B cell (primary cell): ENCODE results near the gene FNDC5. TPM values are rescaled to one million over a fixed set of nuclear protein-coding genes. Genes with fewer than 3 reads are reported as not detected.

Experiments used
- ATAC-seq: fragments of 200-7000 bp; cut with Tn5 transposase; one replicate; pipeline ENCODE4 v1.10.0; 2021; ENCODE audit warnings: low read depth, mild to moderate bottlenecking, moderate number of reproducible peaks, moderate library complexity
- CTCF ChIA-PET: fragments of 350-600 bp; sonication (Branson Sonifier 250); formaldehyde crosslinking; loops from one replicate; lab custom pipeline; 2021; ENCODE audit warnings: antibody characterized with exemption, inconsistent platforms; lab: Charles Lee
- POLR2A ChIA-PET: fragments of 350-600 bp; sonication (Branson Sonifier 250); formaldehyde crosslinking; loops from one replicate; lab custom pipeline; 2021; ENCODE audit warnings: antibody characterized with exemption; lab: Charles Lee
- DNase-seq: peaks from one replicate; pipeline ENCODE4 v3.0.0; 2013
- H2AFZ ChIP-seq: 2 replicates; pipeline ENCODE4 v1.6.1; 2012; ENCODE audit warnings: mild to moderate bottlenecking, low read depth, low read length; ENCODE audit not compliant: insufficient read depth, poor library complexity, severe bottlenecking
- H3K27ac ChIP-seq, 2 donors: 1 replicate in 1 of 2; 2 replicates in 1 of 2; pipeline ENCODE4 v1.5.1; 2012 to 2013; ENCODE audit warnings: low read length in 2 of 2, mild to moderate bottlenecking in 2 of 2, moderate library complexity in 1 of 2
- H3K27me3 ChIP-seq, 4 experiments: fragments of 200-600 bp in 1 of 4; sonication (generic) in 1 of 4; replicated peaks in 1 of 4; 1 replicate in 2 of 4; 2 replicates in 2 of 4; pipeline versions ENCODE4 v1.6.1 to v1.7.0; 2013 to 2016; ENCODE audit warnings: low read length in 3 of 4, mild to moderate bottlenecking in 2 of 4, mixed read lengths in 1 of 4, moderate library complexity in 1 of 4; ENCODE audit not compliant: insufficient read depth in 4 of 4, control insufficient read depth in 3 of 4; ENCODE audit errors: control extremely low read depth in 1 of 4
- H3K36me3 ChIP-seq, 2 experiments: replicated peaks in 1 of 2; 1 replicate in 1 of 2; 2 replicates in 1 of 2; pipeline versions ENCODE4 v1.6.1 to v1.7.1; 2013; ENCODE audit warnings: low read length in 1 of 2; ENCODE audit not compliant: insufficient read depth in 2 of 2, control insufficient read depth in 1 of 2; ENCODE audit errors: control extremely low read depth in 1 of 2, extremely low read depth in 1 of 2
- H3K4me1 ChIP-seq, 2 donors: fragments of 200-600 bp in 1 of 2; sonication (generic) in 1 of 2; 1 replicate in 1 of 2; 2 replicates in 1 of 2; pipeline versions ENCODE4 v1.5.1 to v1.6.1; 2013 to 2017; ENCODE audit warnings: low read length in 2 of 2; ENCODE audit not compliant: control insufficient read depth in 2 of 2, insufficient read depth in 2 of 2
- H3K4me2 ChIP-seq: replicated peaks from 2 replicates; pipeline ENCODE3; 2012; ENCODE audit warnings: mild to moderate bottlenecking, low read depth, low read length; ENCODE audit not compliant: poor library complexity, severe bottlenecking
- H3K4me3 ChIP-seq, 5 experiments: fragments of 200-600 bp in 1 of 5; sonication (generic) in 1 of 5; 1 replicate in 3 of 5; 2 replicates in 2 of 5; pipeline versions ENCODE4 v1.5.1 to v1.7.0; 2011 to 2016; ENCODE audit warnings: low read length in 4 of 5, mild to moderate bottlenecking in 4 of 5, low read depth in 2 of 5, control low read depth in 1 of 5, moderate library complexity in 1 of 5; ENCODE audit not compliant: insufficient read depth in 1 of 5; ENCODE audit errors: control extremely low read depth in 1 of 5, extremely low read depth in 1 of 5
- H3K79me2 ChIP-seq: fragments of 200-600 bp; sonication (generic); one replicate; pipeline ENCODE4 v1.6.0; 2016; ENCODE audit warnings: low read length; ENCODE audit not compliant: control insufficient read depth, insufficient read depth
- H3K9ac ChIP-seq: fragments of 200-600 bp; sonication (generic); 2 replicates; pipeline ENCODE4 v1.6.1; 2017; ENCODE audit warnings: mild to moderate bottlenecking, low read length, moderate library complexity
- H3K9me3 ChIP-seq, 3 donors: one replicate each; pipeline versions ENCODE4 v1.6.1 to v1.7.1; 2013; ENCODE audit warnings: low read length in 2 of 3; ENCODE audit not compliant: control insufficient read depth in 2 of 3, insufficient read depth in 1 of 3; ENCODE audit errors: control extremely low read depth in 1 of 3
- H4K20me1 ChIP-seq: 2 replicates; pipeline ENCODE4 v1.6.0; 2012; ENCODE audit warnings: mild to moderate bottlenecking, low read length; ENCODE audit not compliant: insufficient read depth, control insufficient read depth, poor library complexity, severe bottlenecking
- H3K27ac Mint-ChIP-seq: one replicate; pipeline ENCODE4 v1.8.0; 2021; ENCODE audit warnings: mixed read lengths
- H3K27me3 Mint-ChIP-seq: one replicate; pipeline ENCODE4 v1.8.0; 2021; ENCODE audit warnings: mixed read lengths
- H3K4me1 Mint-ChIP-seq: one replicate; pipeline ENCODE4 v1.8.0; 2021; ENCODE audit warnings: mixed read lengths
- H3K4me3 Mint-ChIP-seq: one replicate; pipeline ENCODE4 v1.8.0; 2021; ENCODE audit warnings: mixed read lengths
- H3K9me3 Mint-ChIP-seq: one replicate; pipeline ENCODE4 v1.8.0; 2022; ENCODE audit warnings: mixed read lengths; ENCODE audit not compliant: insufficient read depth
- CTCF ChIP-seq: fragments of 200-600 bp; IDR thresholded peaks from one replicate; pipeline ENCODE4 v1.8.0; 2022; ENCODE audit warnings: antibody characterized with exemption, mild to moderate bottlenecking
- EZH2 ChIP-seq: IDR thresholded peaks from 2 replicates; pipeline ENCODE4 v1.6.1; 2012; ENCODE audit warnings: borderline replicate concordance, low read depth, mild to moderate bottlenecking, moderate library complexity, low read length; ENCODE audit not compliant: insufficient read depth, poor library complexity, severe bottlenecking
- WGBS: methylation state at CpG from one replicate; pipeline ENCODE4 v1.1.5; 2013; ENCODE audit warnings: missing lambda C conversion rate; ENCODE audit not compliant: insufficient coverage; 5-methylcytosine and 5-hydroxymethylcytosine counted together
- intact Hi-C: fragments of 100-400 bp; cut with micrococcal nuclease; formaldehyde crosslinking; loops from one replicate; pipeline ENCODE4 v1.10.0; 2022
- polyA plus RNA-seq: library from polyadenylated mRNA; depleted of rRNA; stranded (reverse); fragments of >200 nt; gene quantifications from 2 replicates; pipeline ENCODE4 v1.2.3, GENCODE V29; 2012
- total RNA-seq, 2 donors: library from RNA; stranded (reverse); fragments of 120-200 nt in 1 of 2; gene quantifications; 1 replicate in 1 of 2; 2 replicates in 1 of 2; pipeline versions ENCODE4 v1.2.3 to v1.2.4, GENCODE V29; 2013 to 2022

FNDC5 gene
- total and polyA plus RNA-seq, 2 donors (not counting 1 experiment from before 2014, with no cell fraction given): 0.76 to 2.1 TPM

GRCh38 chr1:32863218-32863880, 7.4 kb downstream of the FNDC5 start:
- H3K4me3 Mint-ChIP-seq: no peak overlapping the region
- Histone ChIP-seq H3K79me2 (no peaks in the 10 kb centered on the region), H2AFZ (no peak overlapping the region), H3K4me2 (no peak overlapping the region), H3K27ac (no peak overlapping the region), H3K4me1 (no peaks in the 10 kb centered on the region), H3K27me3 (no peaks in the 10 kb centered on the region), H3K9me3 (no peaks in the 10 kb centered on the region), H3K36me3 (peaks cover 6 to 26% of the 10 kb centered on the region in 2 experiments), H3K9ac (no peak overlapping the region), H4K20me1 (no peaks in the 10 kb centered on the region), H3K4me3 (no peak overlapping the region)
- H3K4me1 Mint-ChIP-seq: no peaks in the 10 kb centered on the region
- ChIA-PET POLR2A (no interaction called here), CTCF (interaction anchor here (0.8 to 1.3 kb wide), 3 partner anchors 9 to 231 kb away, joined by 3 to 5 read pairs (median 4); no protein-coding TSS in a partner anchor)
- TF ChIP-seq EZH2 (no peak), CTCF (no peak)
- DNase-seq (no peak), ATAC-seq (no peak)
- intact Hi-C loops: no loop called here
- 100% methylated on average over 3 of the region's 4 CpGs for WGBS
- no peaks in the 10 kb centered on the region for H3K9me3 Mint-ChIP-seq
- no peaks in the 10 kb centered on the region for H3K27me3 Mint-ChIP-seq
- H3K27ac Mint-ChIP-seq: no peak overlapping the region

GRCh38 chr1:32861904-32862695, 8.6 kb downstream of the FNDC5 start:
- Histone ChIP-seq H3K9ac (no peak overlapping the region), H3K27ac (no peak overlapping the region), H3K36me3 (peaks cover 7 to 38% of the 10 kb centered on the region in 2 experiments), H3K9me3 (no peaks in the 10 kb centered on the region), H2AFZ (no peak overlapping the region), H3K4me1 (no peaks in the 10 kb centered on the region), H4K20me1 (no peaks in the 10 kb centered on the region), H3K79me2 (no peaks in the 10 kb centered on the region), H3K27me3 (no peaks in the 10 kb centered on the region), H3K4me2 (no peak overlapping the region), H3K4me3 (no peak overlapping the region)
- H3K4me3 Mint-ChIP-seq: no peak overlapping the region
- ATAC-seq: no peak
- no peaks in the 10 kb centered on the region for H3K9me3 Mint-ChIP-seq
- no peaks in the 10 kb centered on the region for H3K4me1 Mint-ChIP-seq
- intact Hi-C loops: no loop called here
- ChIA-PET CTCF (interaction anchor here (1.2 to 1.3 kb wide), 2 partner anchors 10 to 12 kb away, joined by 3 to 5 read pairs; no protein-coding TSS in a partner anchor), POLR2A (no interaction called here)
- no peak overlapping the region for H3K27ac Mint-ChIP-seq
- 90% methylated on average over 3 of the region's 3 CpGs for WGBS
- no peak for DNase-seq
- TF ChIP-seq CTCF: no peak
- TF ChIP-seq EZH2: no peak
- H3K27me3 Mint-ChIP-seq: no peaks in the 10 kb centered on the region
